GM18907 (cell line): ENCODE data around the gene NUP210L.
A peak's percentile ranks its signal among the peaks of the same experiment; 100 is the strongest.

Experiments
- ATAC-seq: cut with Tn5 transposase; IDR thresholded peaks from one replicate; pipeline ENCODE4 v1.9.1; 2021; ENCODE audit warnings: mild to moderate bottlenecking, moderate library complexity; ENCODE audit not compliant: unreplicated experiment

The NUP210L gene

GRCh38 chr1:153945795-153946621 lies 208.9 kb downstream of the NUP210L start:
- ATAC-seq: peak; percentile 70

DNA sequence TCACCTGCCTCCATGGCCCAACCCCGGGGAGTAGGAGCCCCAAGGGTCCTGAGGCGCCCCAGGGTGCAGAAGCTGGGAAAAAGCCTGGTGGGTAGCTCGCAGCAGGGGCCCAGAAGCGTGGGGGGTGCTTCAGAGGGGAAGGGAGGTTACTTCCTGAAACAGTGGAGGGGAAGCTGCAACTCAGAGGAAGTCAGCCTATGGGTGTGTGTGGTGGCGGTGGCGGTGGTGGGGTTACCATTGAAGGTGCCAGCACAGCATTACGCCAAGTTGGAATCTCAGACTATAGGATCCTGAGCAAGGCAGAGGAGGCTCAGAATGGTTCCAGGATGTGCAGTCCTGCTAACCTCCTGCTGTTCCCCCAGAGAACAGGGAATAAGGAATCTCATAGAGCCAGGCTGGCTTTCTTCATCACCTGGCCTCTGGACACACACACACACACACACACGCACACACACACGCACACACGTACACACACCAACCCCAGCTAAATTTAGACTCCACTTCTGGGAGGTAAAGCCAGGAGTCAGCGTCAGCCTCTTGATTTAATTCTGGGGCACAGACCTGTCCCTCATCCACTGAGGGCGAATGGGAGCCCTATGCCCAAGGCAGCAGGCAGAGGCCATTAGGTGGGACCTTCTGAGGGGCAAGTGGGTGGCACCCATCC lies 209.6 kb downstream of the NUP210L start:
- ATAC-seq: peak; percentile 27

GRCh38 chr1:153944827-153945117 lies 210.1 kb downstream of the NUP210L start:
- ATAC-seq: no peak

DNA sequence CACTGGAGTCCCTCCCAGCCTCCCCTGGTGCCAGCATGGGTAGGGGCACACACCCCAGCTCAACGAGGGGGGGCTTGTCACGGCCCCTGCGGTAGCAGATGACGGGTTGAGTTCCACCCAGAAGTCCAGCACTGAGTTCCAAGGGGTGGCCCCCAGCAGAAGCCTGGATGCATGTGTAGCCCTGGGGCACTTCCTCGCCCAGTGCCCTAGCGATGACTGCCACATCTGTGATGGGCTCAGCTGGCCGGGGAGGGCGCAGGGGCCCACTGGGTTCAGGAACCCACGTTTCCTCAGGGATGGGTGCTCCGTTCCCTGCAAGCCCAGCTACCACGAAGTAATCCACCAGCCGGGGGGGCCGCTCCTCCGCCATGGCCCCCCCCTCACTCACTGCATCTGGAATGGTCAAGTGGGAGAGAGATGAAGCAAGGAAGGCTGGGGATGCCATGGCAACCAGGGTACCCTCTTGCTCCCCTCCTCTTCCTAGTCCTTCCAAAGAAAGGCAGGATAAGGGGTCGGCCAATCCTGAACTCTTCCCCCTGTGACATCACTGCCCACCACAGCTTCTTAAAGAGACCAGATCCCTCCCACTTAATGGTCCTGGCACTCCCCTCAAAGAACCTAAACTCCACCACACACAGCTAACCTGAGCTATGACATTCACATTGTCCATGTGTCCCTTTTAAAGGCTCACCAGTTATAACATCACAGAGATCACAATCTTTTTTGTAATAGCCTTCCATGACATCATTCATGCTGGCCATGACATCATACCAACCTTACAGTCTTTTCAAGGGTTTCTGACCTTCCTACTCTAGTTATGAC lies 210.7 kb downstream of the NUP210L start:
- no peak for ATAC-seq

GRCh38 chr1:153942766-153943549 lies 211.9 kb downstream of the NUP210L start:
- no peak for ATAC-seq
